ENCODE measurements around the gene GPR34. TPM values are rescaled to one million over a fixed set of nuclear protein-coding genes. Genes with fewer than 3 reads are reported as not detected.

Gene GPR34
- total and polyA plus RNA-seq, 2 of the 13 experiments (the other 11 are each of a cell fraction or from before 2014, with no cell fraction given) = not detected

- FAIRE-seq (no peak), ATAC-seq (no peak), DNase-seq (ENCODE audit: low spot score) (no peak)
- no peaks in the 10 kb centered on the region for H3K79me2 ChIP-seq (ENCODE audit: insufficient read depth, low read length)
- no peak overlapping the region for H3K4me2 ChIP-seq (ENCODE audit: low read depth, low read length)
- H3K4me1 ChIP-seq (ENCODE audit: insufficient read depth, low read length) = no peaks in the 10 kb centered on the region
- no peak overlapping the region for H3K4me3 ChIP-seq (replicated peaks in 1 of 3; ENCODE audit: insufficient read depth in 1 of 3, low read depth in 2 of 3, low read length in 3 of 3)
- BruUV-seq (replicated peaks) = no TSS peak
- CTCF ChIA-PET (ENCODE audit: low intra/inter-chr PET ratio, low total read pairs) = no interaction called here
- 100% methylated on average over 1 of the region's 1 CpG for WGBS (ENCODE audit: low lambda C conversion rate)
- H3K27ac ChIP-seq (ENCODE audit: extremely low read length, insufficient read depth, low read length) = no peak overlapping the region
- no peak for TF ChIP-seq GATAD1 (CRISPR knock-in tag; IDR thresholded peaks at IDR 0.05)
- no peak for TF ChIP-seq ZNF276 (CRISPR knock-in tag; IDR thresholded peaks at IDR 0.05; ENCODE audit: low read depth)
- TF ChIP-seq CSRNP2 (CRISPR knock-in tag; conservative IDR thresholded peaks at IDR 0.05; ENCODE audit: low read depth) = no peak
- TF ChIP-seq, protein P1, sequence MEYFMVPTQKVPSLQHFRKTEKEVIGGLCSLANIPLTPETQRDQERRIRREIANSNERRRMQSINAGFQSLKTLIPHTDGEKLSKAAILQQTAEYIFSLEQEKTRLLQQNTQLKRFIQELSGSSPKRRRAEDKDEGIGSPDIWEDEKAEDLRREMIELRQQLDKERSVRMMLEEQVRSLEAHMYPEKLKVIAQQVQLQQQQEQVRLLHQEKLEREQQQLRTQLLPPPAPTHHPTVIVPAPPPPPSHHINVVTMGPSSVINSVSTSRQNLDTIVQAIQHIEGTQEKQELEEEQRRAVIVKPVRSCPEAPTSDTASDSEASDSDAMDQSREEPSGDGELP (IDR thresholded peaks at IDR 0.05; ENCODE audit: borderline replicate concordance, low read depth) = no peak
- no peak for TF ChIP-seq ZMAT3 (CRISPR knock-in tag; conservative IDR thresholded peaks at IDR 0.05)
- no peak for TF ChIP-seq HMG20A (CRISPR knock-in tag; IDR thresholded peaks at IDR 0.05; ENCODE audit: borderline replicate concordance)
- H2AFZ ChIP-seq (ENCODE audit: low read length) = no peak overlapping the region
- no peaks in the 10 kb centered on the region for H3K36me3 ChIP-seq (replicated peaks in 1 of 2; ENCODE audit: control insufficient read depth in 1 of 2, insufficient read depth in 2 of 2, low read length in 2 of 2)
- POLR2A ChIA-PET = no interaction called here
- in situ Hi-C loops (cut with HindIII; ENCODE audit: extremely low pct_ligation_motif_present, low pct_unique_long_range_greater_than_20kb) (no loop called here), intact Hi-C loops (cut with micrococcal nuclease; ENCODE audit: unreplicated experiment) (no loop called here)
- no peaks in the 10 kb centered on the region for H3K27me3 ChIP-seq (ENCODE audit: control insufficient read depth in 1 of 2, insufficient read depth in 2 of 2, low read length in 2 of 2)
- H3K9ac ChIP-seq (ENCODE audit: insufficient read depth, low read depth, low read length) = no peak overlapping the region
- H4K20me1 ChIP-seq (ENCODE audit: insufficient read depth, low read length) = no peaks in the 10 kb centered on the region
- no peaks in the 10 kb centered on the region for H3K9me3 ChIP-seq (ENCODE audit: low read length)
Measured at GRCh38 chrX:41707218-41707617, 18.4 kb downstream of the GPR34 start.

Data from HepG2 (cell line).